ENCODE results near the gene C1orf21.

Gene C1orf21

DNA sequence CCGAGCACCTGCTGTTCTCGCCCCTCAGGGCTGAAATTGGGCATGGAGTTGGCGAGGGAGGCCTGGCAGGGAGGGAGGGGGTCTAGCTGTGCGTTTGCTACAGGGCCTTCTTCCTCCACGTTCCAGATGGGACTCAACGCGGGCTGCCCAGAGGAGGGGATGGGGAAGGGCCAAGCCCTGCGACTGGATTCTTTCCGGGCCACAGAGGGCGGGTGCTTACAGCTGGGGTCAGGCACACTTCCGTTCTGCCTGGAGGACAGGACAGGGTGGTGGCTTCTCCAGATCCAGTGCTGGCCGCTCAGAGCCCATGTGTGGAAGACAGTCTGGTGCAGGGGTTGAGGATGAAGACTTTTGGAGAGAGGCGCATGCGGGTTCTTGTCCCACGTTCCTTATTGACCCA lies 277.8 kb downstream of the C1orf21 start:
- no peak for DNase-seq

DNA sequence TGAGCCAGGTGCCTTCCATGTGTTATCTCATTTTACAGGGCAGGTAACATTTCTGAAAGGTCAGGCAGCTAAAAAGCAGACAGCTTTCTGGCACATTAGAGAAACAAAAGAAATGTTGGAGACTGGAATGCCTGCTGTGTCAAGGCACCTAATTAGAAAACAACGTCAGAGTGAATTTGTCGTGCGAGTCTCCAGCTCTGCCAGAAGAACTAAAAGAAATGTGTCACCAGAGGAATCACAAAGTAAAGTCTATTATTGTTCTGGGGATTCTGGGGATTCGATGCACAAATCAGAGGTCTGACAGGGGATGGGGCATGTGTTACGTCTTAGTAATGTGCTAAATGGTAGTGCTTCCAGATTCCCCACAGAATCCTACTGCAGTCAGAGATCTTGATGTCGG lies 278.5 kb downstream of the C1orf21 start:
- no peak for DNase-seq

DNA sequence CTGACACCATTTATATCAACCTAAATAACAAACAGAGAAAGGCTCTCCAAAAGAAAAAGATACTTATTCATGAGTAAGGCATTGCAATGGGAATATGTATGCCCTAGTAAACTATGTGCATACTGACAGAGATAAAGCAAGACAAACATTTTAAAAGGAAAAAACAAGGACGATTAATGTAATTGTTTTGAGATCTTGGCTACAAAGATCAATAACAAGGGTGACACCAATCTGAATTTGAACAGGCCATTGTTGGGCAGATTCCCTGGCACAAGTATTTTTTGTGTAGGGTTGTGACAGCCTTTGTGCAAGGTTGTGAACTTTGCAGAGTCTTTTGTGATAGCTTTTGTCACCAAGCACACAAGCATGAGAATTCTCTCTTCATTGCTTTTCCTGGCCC lies 282.6 kb downstream of the C1orf21 start:
- DNase-seq = no peak

DNA sequence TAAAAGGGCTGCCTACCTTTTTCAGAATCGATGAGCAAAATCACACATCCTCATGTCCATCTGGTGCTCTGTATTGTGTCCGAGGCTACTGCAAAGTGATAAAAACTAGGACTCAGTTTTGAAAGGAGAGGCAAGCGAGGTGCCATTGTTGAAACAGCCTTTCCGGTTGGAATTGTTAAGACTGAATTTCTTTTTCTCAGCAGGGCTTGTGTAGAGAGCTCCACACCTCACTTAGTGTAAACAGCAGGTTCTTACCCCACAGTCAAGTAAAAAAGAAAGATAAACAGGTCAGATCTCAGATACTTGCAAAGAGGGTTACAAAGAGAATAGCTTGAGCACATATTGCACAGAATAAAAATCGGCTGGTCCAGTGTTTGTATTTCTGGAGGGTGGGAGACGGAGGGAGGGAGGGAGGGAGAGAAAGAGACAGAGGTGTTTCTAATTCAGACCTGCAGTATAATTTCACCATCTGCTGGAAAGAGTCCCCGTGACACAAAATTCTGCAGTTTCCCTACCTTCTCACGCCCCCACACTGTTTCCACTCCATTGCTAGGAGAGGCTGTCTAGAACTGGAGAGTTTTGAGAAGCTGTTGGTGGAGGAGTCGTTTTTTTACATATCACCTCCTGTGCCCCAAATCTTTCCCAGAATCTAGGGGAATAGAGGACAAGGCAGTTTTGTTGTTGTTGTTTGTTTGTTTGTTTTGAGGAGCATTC lies 285.3 kb downstream of the C1orf21 start:
- DNase-seq = no peak

DNA sequence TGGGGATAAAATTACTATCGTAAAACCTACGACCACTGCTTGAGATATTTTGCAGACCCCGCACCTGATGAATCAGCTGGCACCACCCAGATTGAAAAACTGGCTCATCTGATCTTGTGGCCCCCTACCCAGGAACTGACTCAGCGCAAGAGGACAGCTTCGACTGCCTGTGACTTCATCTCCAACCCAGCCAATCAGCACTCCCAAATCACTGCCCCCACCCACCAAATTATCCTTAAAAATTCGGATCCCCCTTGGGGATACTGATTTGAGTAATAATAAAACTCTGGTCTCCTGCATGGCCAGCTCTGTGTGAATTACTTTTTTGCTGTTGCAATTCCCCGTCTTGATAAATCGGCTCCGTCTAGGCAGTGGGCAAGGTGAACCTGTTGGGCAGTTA lies 286.5 kb downstream of the C1orf21 start:
- DNase-seq = no peak

DNA sequence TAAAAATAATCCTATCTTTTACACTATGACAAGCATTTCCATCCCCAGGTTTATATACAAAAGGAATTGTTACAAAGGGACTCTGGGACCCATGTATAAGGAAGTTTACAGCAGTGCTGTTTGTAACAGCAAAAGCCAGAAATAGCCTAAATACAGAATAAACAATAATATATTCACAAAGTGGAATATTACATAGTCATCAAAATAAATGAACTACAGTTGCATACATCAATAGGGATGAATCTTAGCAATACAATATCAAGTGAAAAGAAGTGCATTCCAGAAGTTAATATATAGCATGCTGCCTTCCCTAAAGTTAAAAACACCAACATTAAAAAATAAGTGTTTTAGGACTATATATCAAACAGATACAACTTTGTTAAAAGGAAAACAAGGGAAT lies 290.5 kb downstream of the C1orf21 start:
- DNase-seq = no peak
